DOHH2 (cell line): Measurements from ENCODE around the gene JAG2.

ENCODE experiments used
- H3F3A ChIP-seq: fragments of 200-600 bp; sonication (generic), shearing (Covaris generic); 2 replicates; pipeline ENCODE4 v1.6.0; 2016; ENCODE audit warnings: antibody characterized with exemption, mild to moderate bottlenecking; ENCODE audit not compliant: control insufficient read depth, insufficient read depth
- H3K27ac ChIP-seq: fragments of 200-600 bp; sonication (generic); 2 replicates; pipeline ENCODE4 v1.5.1; 2014; ENCODE audit warnings: low read depth, mild to moderate bottlenecking, low read length, moderate library complexity
- H3K27me3 ChIP-seq: fragments of 200-600 bp; sonication (generic); 2 replicates; pipeline ENCODE4 v1.6.1; 2014; ENCODE audit warnings: mild to moderate bottlenecking, low read length, mixed read lengths; ENCODE audit not compliant: control insufficient read depth
- H3K36me3 ChIP-seq: fragments of 200-600 bp; sonication (generic); 2 replicates; pipeline ENCODE4 v1.6.1; 2014; ENCODE audit warnings: mild to moderate bottlenecking, low read length, moderate library complexity, mixed read lengths; ENCODE audit not compliant: control insufficient read depth
- H3K4me1 ChIP-seq: fragments of 200-600 bp; sonication (generic); 2 replicates; pipeline ENCODE4 v1.6.1; 2014; ENCODE audit warnings: mild to moderate bottlenecking, low read length, mixed read lengths; ENCODE audit not compliant: control insufficient read depth
- H3K4me2 ChIP-seq: fragments of 200-600 bp; sonication (generic); 2 replicates; pipeline ENCODE4 v1.6.0; 2014; ENCODE audit warnings: mild to moderate bottlenecking, low read length, moderate library complexity
- H3K4me3 ChIP-seq: fragments of 200-600 bp; sonication (generic); 2 replicates; pipeline ENCODE4 v1.5.1; 2014; ENCODE audit warnings: mild to moderate bottlenecking, low read length, mixed read lengths
- H3K79me2 ChIP-seq: fragments of 200-600 bp; sonication (generic); 2 replicates; pipeline ENCODE4 v1.6.1; 2014; ENCODE audit warnings: mild to moderate bottlenecking, low read length, mixed read lengths; ENCODE audit not compliant: control insufficient read depth
- H3K9me2 ChIP-seq: fragments of 200-600 bp; sonication (generic); replicated peaks from 2 replicates; pipeline ENCODE4 v1.6.1; 2014; ENCODE audit warnings: mild to moderate bottlenecking, low read length, mixed read lengths; ENCODE audit not compliant: control insufficient read depth
- H3K9me3 ChIP-seq: fragments of 200-600 bp; sonication (generic); 2 replicates; pipeline ENCODE4 v1.6.1; 2014; ENCODE audit warnings: antibody characterized with exemption, low read length, mixed read lengths; ENCODE audit not compliant: control insufficient read depth, insufficient read depth
- H4K20me1 ChIP-seq: fragments of 200-600 bp; sonication (generic); 2 replicates; pipeline ENCODE4 v1.6.0; 2014; ENCODE audit warnings: low read depth, mild to moderate bottlenecking, antibody characterized with exemption, low read length, moderate library complexity; ENCODE audit not compliant: control insufficient read depth, insufficient read depth
- CTCF ChIP-seq: fragments of 200-600 bp; sonication (generic); IDR thresholded peaks from one replicate; pipeline ENCODE4 v1.5.1; 2014; ENCODE audit warnings: antibody characterized with exemption, mild to moderate bottlenecking, low read depth, low read length; ENCODE audit not compliant: poor library complexity, severe bottlenecking
- EZH2phosphoT487 ChIP-seq: fragments of 200-600 bp; sonication (generic); IDR thresholded peaks from 2 replicates; pipeline ENCODE4 v1.6.1; 2017; ENCODE audit warnings: borderline replicate concordance, mild to moderate bottlenecking, antibody characterized with exemption, low read length, moderate library complexity, mixed read lengths

The JAG2 gene

DNA sequence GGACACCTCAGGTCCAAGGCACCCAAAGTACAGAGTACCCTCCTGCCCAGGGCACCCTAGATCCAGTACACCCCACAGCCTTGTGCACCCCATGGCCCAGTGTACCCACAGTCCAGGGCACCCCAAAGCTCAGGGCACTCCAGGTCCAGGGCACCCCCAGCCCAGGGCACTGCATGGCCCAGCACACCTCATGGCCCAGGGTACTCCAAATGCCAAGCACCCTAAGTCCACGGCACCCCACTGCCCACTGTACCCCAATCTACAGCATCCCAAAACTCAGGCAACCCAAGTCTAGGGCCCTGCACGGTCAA lies 6.0 kb downstream of the JAG2 start:
- Histone ChIP-seq H3K79me2 (no peaks in the 10 kb centered on the region), H3K27me3 (peaks cover 10% of the 10 kb centered on the region), H4K20me1 (no peaks in the 10 kb centered on the region), H3K4me3 (no peak overlapping the region), H3K9me3 (no peaks in the 10 kb centered on the region), H3K4me2 (no peak overlapping the region), H3K27ac (no peak overlapping the region), H3K36me3 (no peaks in the 10 kb centered on the region), H3K9me2 (no peaks in the 10 kb centered on the region), H3K4me1 (peaks cover under 1% of the 10 kb centered on the region; the same call in 1 of the 2 replicates), H3F3A (no peaks in the 10 kb centered on the region)
- no peak for TF ChIP-seq CTCF
- TF ChIP-seq EZH2phosphoT487: no peak

DNA sequence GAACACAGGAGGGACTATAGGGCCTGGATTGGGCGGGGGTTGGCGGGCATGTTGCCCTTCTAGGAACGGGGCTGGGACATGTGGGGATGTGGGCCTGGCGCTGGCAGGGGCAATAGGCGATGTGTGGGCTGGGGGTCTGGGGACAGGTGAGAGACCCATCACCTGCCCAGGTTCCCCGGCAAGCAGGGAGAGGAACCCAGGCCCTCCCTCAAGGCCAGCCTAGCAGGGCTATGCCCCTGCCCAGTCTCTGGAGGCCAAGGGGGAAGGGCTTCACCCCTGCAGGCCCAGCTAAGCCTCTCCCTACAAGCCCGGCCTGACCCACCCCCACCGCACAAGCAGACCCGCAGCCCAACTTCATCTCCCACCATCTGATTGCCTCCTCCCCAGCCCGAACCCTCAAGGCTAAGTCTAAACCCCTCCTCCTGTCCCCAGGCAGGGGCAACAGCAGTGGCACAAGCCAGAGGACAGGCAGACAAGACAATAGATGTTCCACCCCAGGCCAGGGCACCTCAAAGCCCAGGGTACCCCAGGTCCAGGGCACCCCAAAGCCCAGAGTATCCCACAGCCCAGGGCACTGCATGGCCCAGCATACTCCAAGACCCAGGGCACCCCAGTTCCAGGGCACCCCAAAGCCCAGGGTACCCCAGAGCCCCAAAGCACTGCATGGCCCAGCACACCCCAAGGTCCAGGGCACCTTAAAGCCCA lies 6.5 kb downstream of the JAG2 start:
- Histone ChIP-seq H3K36me3 (no peaks in the 10 kb centered on the region), H3K9me3 (no peaks in the 10 kb centered on the region), H3K27me3 (peaks cover 8% of the 10 kb centered on the region), H3K9me2 (no peaks in the 10 kb centered on the region), H3K4me3 (no peak overlapping the region), H3K4me1 (no peaks in the 10 kb centered on the region), H4K20me1 (no peaks in the 10 kb centered on the region), H3K79me2 (no peaks in the 10 kb centered on the region), H3K4me2 (no peak overlapping the region), H3K27ac (no peak overlapping the region), H3F3A (no peaks in the 10 kb centered on the region)
- no peak for TF ChIP-seq CTCF
- TF ChIP-seq EZH2phosphoT487: no peak

DNA sequence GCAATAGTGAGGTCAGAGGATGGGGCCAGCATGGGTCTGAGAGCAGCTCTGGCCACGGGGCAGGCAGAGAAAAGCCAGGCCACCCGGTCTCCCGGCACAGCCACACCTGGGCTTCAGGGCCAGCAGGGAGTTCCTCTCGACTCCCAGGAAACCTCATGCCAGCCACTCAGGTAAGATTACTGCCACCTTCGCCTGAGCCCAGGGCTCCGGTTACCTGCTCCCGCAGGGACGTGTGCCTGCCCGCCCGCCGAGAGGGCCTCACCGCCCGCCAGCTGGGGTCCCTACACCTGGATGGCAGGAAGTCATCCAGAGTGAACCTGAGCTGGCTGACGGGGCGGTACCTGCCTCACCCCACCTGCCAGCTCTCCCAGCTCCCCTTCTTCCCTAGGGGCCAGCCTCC lies 7.3 kb downstream of the JAG2 start:
- Histone ChIP-seq H3K4me1 (no peaks in the 10 kb centered on the region), H3K9me2 (no peaks in the 10 kb centered on the region), H3K27me3 (peaks cover under 1% of the 10 kb centered on the region; the same call in 1 of the 2 replicates), H3K27ac (no peak overlapping the region), H3F3A (no peaks in the 10 kb centered on the region), H4K20me1 (no peaks in the 10 kb centered on the region), H3K36me3 (no peaks in the 10 kb centered on the region), H3K4me2 (no peak overlapping the region), H3K4me3 (no peak overlapping the region), H3K9me3 (no peaks in the 10 kb centered on the region), H3K79me2 (no peaks in the 10 kb centered on the region)
- TF ChIP-seq CTCF: no peak
- no peak for TF ChIP-seq EZH2phosphoT487
